Hepatocyte (in vitro differentiated cells): Measurements from ENCODE around the gene AP5S1. TPM values are rescaled to one million over a fixed set of nuclear protein-coding genes. Genes with fewer than 3 reads are reported as not detected.

Experiments
- DNase-seq: peaks from one replicate; pipeline ENCODE4 v3.0.0-alpha.2; 2016; ENCODE audit warnings: low spot score
- H2AFZ ChIP-seq: fragments of 200-600 bp; sonication (generic); 2 replicates; pipeline ENCODE4 v1.6.0; 2016; ENCODE audit warnings: antibody characterized with exemption, mild to moderate bottlenecking
- H3K27ac ChIP-seq: fragments of 200-600 bp; sonication (generic); 2 replicates; pipeline ENCODE4 v1.5.1; 2016; ENCODE audit warnings: mild to moderate bottlenecking
- H3K27me3 ChIP-seq: fragments of 200-600 bp; sonication (generic); 2 replicates; pipeline ENCODE4 v1.6.1; 2016
- H3K36me3 ChIP-seq: fragments of 200-600 bp; sonication (generic); replicated peaks from 2 replicates; pipeline ENCODE4 v1.5.1; 2016; ENCODE audit warnings: low read depth; ENCODE audit not compliant: insufficient read depth
- H3K4me1 ChIP-seq: fragments of 200-600 bp; sonication (generic); 2 replicates; pipeline ENCODE4 v1.5.1; 2016; ENCODE audit warnings: mild to moderate bottlenecking, moderate library complexity; ENCODE audit not compliant: insufficient read depth
- H3K4me2 ChIP-seq: fragments of 200-600 bp; sonication (generic); 2 replicates; pipeline ENCODE4 v1.6.0; 2016
- H3K4me3 ChIP-seq: fragments of 200-600 bp; sonication (generic); 2 replicates; pipeline ENCODE4 v1.5.1; 2016; ENCODE audit warnings: mild to moderate bottlenecking
- H3K79me2 ChIP-seq: fragments of 200-600 bp; sonication (generic); 2 replicates; pipeline ENCODE4 v1.6.0; 2017; ENCODE audit warnings: mild to moderate bottlenecking
- H3K9me2 ChIP-seq: fragments of 200-600 bp; sonication (generic); replicated peaks from 2 replicates; pipeline ENCODE4 v1.6.0; 2017; ENCODE audit warnings: mild to moderate bottlenecking; ENCODE audit not compliant: insufficient read depth
- H3K9me3 ChIP-seq: fragments of 200-600 bp; sonication (generic); 2 replicates; pipeline ENCODE4 v1.5.1; 2016; ENCODE audit warnings: low read depth, mild to moderate bottlenecking
- H4K20me1 ChIP-seq: fragments of 200-600 bp; sonication (generic); 2 replicates; pipeline ENCODE4 v1.6.0; 2016; ENCODE audit warnings: mild to moderate bottlenecking; ENCODE audit not compliant: insufficient read depth, poor library complexity, severe bottlenecking
- EZH2 ChIP-seq: fragments of 200-600 bp; sonication (generic); IDR thresholded peaks from 2 replicates; pipeline ENCODE4 v1.6.1; 2016; ENCODE audit warnings: antibody characterized with exemption, mild to moderate bottlenecking, borderline replicate concordance
- EZH2phosphoT487 ChIP-seq: fragments of 200-600 bp; sonication (generic); IDR thresholded peaks from one replicate; pipeline ENCODE4 v1.6.1; 2018; ENCODE audit warnings: antibody characterized with exemption, mild to moderate bottlenecking, low read depth, moderate library complexity; ENCODE audit not compliant: unreplicated experiment, severe bottlenecking
- WGBS: methylation state at CpG from one replicate; pipeline ENCODE4 v1.1.6; 2016; ENCODE audit warnings: low lambda C conversion rate; ENCODE audit errors: missing lambda C conversion rate; 5-methylcytosine and 5-hydroxymethylcytosine counted together
- polyA plus RNA-seq: library from polyadenylated mRNA; unstranded; fragments of >200 nt; fragmentation: Nextera tagmentation; extraction: Ambion mirVana; gene quantifications from 2 replicates; pipeline ENCODE4 v1.2.1, GENCODE V29; 2016
- total RNA-seq: library from RNA; depleted of rRNA; stranded (reverse); fragments of >200 nt; gene quantifications from 2 replicates; pipeline ENCODE4 v1.2.3, GENCODE V29; 2014
- TF ChIP-seq, protein P1 (sequence below): fragments of 200-600 bp; sonication (generic); IDR thresholded peaks from 2 replicates; pipeline ENCODE4 v1.5.1; 2016; ENCODE audit warnings: antibody characterized with exemption, mild to moderate bottlenecking; ENCODE audit not compliant: poor library complexity

AP5S1 gene
- total and polyA plus RNA-seq, 2 experiments from 2014 or later, result 13.8 to 21.8 TPM

DNA sequence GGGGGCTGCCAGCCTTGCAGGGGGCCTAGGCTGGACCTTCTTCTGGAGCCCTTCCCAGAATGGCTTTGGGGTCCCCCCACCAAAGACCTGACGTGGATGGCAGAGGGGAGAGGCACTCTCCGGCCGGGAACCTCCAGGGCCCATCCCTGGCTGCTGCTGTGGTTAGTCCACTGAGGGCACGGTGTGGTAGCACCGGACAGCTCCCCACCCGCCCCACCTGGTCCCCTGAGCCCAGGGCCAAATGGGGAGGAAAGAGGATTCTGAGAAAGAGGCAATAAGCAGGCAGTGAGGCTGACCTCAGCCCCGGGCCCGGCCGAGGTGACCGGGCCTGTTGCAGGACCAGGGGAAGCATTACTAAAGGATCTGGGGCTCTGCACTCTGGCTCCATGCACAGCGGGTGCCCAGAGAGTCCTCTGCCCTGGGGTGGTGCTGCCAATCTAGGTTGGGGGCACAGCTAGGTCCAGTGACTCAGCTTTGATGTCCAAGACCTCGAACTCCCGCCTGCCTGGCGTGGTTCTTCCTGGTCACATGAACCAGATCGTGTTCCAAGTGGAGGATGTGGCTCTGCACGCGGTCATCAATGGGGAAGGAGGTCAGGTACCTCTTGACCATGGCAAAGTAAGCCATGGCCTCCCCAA lies 36.0 kb upstream of the AP5S1 start:
- Histone ChIP-seq H3K9me3 (no peaks in the 10 kb centered on the region), H3K27ac (no peak overlapping the region), H3K9me2 (no peaks in the 10 kb centered on the region), H3K79me2 (peaks cover 32% of the 10 kb centered on the region), H3K4me1 (peaks cover 34% of the 10 kb centered on the region), H3K4me2 (peak overlapping the region; percentile 97), H3K4me3 (no peak overlapping the region), H4K20me1 (peaks cover 18% of the 10 kb centered on the region), H2AFZ (no peak overlapping the region), H3K36me3 (no peaks in the 10 kb centered on the region), H3K27me3 (peaks cover under 1% of the 10 kb centered on the region)
- no peak for DNase-seq
- no peak for TF ChIP-seq EZH2
- no peak for TF ChIP-seq EZH2phosphoT487
- TF ChIP-seq, protein P1, sequence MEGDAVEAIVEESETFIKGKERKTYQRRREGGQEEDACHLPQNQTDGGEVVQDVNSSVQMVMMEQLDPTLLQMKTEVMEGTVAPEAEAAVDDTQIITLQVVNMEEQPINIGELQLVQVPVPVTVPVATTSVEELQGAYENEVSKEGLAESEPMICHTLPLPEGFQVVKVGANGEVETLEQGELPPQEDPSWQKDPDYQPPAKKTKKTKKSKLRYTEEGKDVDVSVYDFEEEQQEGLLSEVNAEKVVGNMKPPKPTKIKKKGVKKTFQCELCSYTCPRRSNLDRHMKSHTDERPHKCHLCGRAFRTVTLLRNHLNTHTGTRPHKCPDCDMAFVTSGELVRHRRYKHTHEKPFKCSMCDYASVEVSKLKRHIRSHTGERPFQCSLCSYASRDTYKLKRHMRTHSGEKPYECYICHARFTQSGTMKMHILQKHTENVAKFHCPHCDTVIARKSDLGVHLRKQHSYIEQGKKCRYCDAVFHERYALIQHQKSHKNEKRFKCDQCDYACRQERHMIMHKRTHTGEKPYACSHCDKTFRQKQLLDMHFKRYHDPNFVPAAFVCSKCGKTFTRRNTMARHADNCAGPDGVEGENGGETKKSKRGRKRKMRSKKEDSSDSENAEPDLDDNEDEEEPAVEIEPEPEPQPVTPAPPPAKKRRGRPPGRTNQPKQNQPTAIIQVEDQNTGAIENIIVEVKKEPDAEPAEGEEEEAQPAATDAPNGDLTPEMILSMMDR, result no peak
- WGBS, result 98% methylated on average over 17 of the region's 17 CpGs

DNA sequence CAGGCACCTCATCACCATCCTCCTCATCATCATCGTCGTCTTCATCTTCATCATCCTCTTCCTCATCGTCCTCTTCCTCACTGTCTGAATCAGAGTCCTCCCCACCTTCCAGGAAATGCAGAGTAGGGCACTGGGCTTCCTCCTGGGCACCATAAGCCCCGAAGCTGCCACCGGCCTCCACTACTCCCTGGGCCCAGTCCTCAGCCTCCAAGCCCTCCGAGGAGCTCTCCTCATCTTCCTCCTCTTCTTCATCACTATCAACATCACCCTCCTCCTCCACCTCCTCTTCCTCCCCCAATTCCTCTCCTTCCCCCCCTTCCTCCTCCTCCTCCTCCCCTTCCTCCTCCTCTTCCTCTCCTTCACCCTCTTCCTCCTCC lies 35.5 kb upstream of the AP5S1 start:
- peaks cover 18% of the 10 kb centered on the region for H4K20me1 ChIP-seq
- no peaks in the 10 kb centered on the region for H3K27me3 ChIP-seq
- TF ChIP-seq EZH2phosphoT487 (no peak), EZH2 (no peak)
- TF ChIP-seq, protein P1, result no peak
- 97% methylated on average over 3 of the region's 6 CpGs for WGBS
- no peaks in the 10 kb centered on the region for H3K9me2 ChIP-seq
- H3K9me3 ChIP-seq, result no peaks in the 10 kb centered on the region
- peaks cover 32% of the 10 kb centered on the region for H3K79me2 ChIP-seq
- peak overlapping the region; percentile 97 for H3K4me2 ChIP-seq
- no peak for DNase-seq
- no peak overlapping the region for H3K4me3 ChIP-seq
- H3K4me1 ChIP-seq, result peaks cover 34% of the 10 kb centered on the region
- H3K27ac ChIP-seq, result no peak overlapping the region
- no peak overlapping the region for H2AFZ ChIP-seq
- no peaks in the 10 kb centered on the region for H3K36me3 ChIP-seq

DNA sequence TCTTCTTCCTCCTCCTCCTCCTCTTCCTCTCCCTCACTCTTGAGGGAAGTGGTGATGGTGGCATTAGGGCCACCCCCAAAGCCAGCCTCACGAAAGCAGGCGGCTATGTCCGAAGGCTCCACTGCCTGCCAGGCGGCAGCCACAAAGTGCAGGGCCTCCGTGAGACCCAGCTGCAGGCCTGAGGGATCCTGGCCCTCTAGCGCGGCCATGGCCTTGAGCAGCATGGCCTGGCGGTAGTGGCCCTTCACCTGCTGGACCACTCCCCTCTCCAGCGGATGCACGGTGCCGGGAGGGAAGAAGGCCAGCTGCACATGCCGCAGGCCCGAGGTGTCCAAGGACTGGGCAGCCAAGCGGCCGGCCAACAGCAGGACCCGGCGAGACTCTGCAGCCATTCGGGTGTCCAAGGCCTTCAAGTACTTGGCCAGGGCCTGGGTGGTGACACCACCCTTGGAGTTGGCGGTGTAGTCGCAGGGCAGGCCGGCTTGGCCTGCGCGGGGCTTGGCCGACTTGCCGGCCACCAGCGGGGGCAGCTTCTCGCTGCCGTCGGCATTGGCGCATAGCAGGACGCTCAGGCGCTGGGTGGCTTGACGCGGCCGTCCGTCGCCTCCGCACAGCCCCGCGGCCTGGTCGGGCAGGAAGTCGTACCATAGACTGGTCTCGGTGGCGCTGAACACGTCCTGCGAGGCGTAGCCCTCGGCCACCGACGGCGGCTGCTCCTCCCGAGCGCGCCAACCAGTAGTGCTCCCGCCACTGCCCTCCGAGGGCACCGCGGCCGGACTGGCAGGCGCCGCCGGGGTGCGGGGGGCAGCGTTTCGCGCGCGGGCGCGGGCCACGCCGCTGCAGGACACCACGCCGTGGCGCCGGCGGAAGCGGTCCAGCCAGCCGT lies 34.9 kb upstream of the AP5S1 start:
- TF ChIP-seq, protein P1, result no peak
- TF ChIP-seq EZH2phosphoT487 (no peak), EZH2 (no peak)
- Histone ChIP-seq H3K4me2 (peak overlapping the region; percentile 97), H3K36me3 (no peaks in the 10 kb centered on the region), H3K4me3 (peak overlapping the region; percentile 30), H3K79me2 (peaks cover 32% of the 10 kb centered on the region), H3K9me2 (no peaks in the 10 kb centered on the region), H4K20me1 (peaks cover 18% of the 10 kb centered on the region), H3K4me1 (peaks cover 34% of the 10 kb centered on the region), H3K9me3 (no peaks in the 10 kb centered on the region), H3K27ac (peak overlapping the region; percentile 70), H3K27me3 (no peaks in the 10 kb centered on the region), H2AFZ (no peak overlapping the region)
- no peak for DNase-seq
- 67% methylated on average over 69 of the region's 79 CpGs for WGBS
